ENCODE measurements around the gene NLK.
"Not testable (repeated sequence)": the region's sequence is repeated elsewhere in the genome, so short reads cannot be mapped to it uniquely, and the experiment has no call there.

The NLK gene

DNA sequence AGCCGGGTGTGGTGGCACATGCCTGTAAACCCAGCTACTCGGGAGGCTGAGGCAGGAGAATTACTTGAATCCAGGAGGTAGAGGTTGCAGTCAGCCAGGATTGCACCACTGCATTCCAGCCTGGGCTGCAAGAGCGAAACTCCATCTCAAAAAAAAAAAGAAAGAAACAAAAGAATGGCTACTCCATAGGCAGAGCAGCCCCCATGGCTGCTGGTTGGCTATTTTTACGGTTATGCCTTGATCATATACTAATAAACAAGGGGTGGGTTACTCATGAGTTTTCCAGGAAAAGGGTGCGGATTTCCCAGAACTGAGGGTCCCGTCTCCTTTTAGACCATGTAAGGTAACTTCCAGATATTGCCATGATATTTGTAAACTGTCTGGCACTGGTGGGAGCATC lies 200.3 kb downstream of the NLK start:
- Histone ChIP-seq H3K4me3 (ENCODE audit: insufficient read depth, low read depth, low read length) (no peak overlapping the region), H3K9me3 (ENCODE audit: control insufficient read depth, low read length) (no peaks in the 10 kb centered on the region), H3K27me3 (ENCODE audit: control insufficient read depth, insufficient read depth, low read length, poor library complexity, severe bottlenecking) (no peaks in the 10 kb centered on the region), H3K27ac (ENCODE audit: insufficient read depth, low read depth, low read length, poor library complexity, severe bottlenecking) (no peak overlapping the region), H3K4me1 (ENCODE audit: control insufficient read depth, insufficient read depth, low read length) (no peaks in the 10 kb centered on the region), H3K36me3 (ENCODE audit: control insufficient read depth, insufficient read depth, low read length) (no peaks in the 10 kb centered on the region)
- 93 to 95% methylated on average over 6 of the region's 6 CpGs for WGBS, 2 experiments

DNA sequence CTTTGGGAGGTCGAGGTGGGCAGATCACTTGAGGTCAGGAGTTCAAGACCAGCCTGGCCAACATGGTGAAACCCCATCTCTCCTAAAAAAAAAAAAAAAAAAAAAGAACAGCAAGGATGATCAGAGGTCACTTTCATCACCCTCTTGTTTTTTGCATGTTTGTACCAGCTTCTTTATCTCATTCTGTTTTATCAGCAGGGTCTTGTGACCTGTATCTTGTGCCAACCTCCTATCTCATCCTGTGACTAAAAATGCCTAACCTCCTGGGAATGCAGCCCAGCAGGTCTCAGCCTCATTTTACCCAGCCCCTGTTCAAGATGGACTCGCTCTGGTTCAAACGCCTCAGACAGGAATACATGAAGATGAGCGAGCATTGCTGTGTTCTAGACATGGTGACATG lies 200.8 kb downstream of the NLK start:
- not testable (repeated sequence) for H3K27me3 ChIP-seq (ENCODE audit: control insufficient read depth, insufficient read depth, low read length, poor library complexity, severe bottlenecking); H3K4me1 ChIP-seq (ENCODE audit: control insufficient read depth, insufficient read depth, low read length); H3K4me3 ChIP-seq (ENCODE audit: insufficient read depth, low read depth, low read length); H3K27ac ChIP-seq (ENCODE audit: insufficient read depth, low read depth, low read length, poor library complexity, severe bottlenecking); H3K9me3 ChIP-seq (ENCODE audit: control insufficient read depth, low read length); H3K36me3 ChIP-seq (ENCODE audit: control insufficient read depth, insufficient read depth, low read length)
- WGBS, 2 experiments = 96% methylated on average over 4 of the region's 4 CpGs

DNA sequence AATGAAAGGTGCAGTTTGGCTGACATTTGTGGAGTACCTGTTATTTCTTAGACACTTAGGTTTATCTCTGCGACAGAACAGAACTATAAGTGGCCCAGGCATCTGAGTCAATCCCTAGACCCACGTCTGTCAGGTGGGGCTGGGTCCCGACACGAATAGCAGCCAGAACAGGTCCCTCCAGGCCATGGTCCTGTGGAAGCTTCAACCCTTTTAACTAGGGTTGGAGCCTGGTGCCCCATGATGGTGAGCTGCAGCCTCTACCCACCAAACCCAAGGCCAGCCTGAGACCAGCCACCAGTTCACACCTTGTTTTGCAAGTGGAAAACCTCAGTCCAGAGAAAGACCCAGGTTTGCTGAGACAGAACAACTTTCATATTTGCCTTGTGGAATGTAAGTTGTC lies 202.0 kb downstream of the NLK start:
- 93 to 97% methylated on average over 4 of the region's 4 CpGs for WGBS, 2 experiments
- Histone ChIP-seq H3K4me3 (ENCODE audit: insufficient read depth, low read depth, low read length) (no peak overlapping the region), H3K4me1 (ENCODE audit: control insufficient read depth, insufficient read depth, low read length) (no peaks in the 10 kb centered on the region), H3K9me3 (ENCODE audit: control insufficient read depth, low read length) (no peaks in the 10 kb centered on the region), H3K36me3 (ENCODE audit: control insufficient read depth, insufficient read depth, low read length) (no peaks in the 10 kb centered on the region), H3K27me3 (ENCODE audit: control insufficient read depth, insufficient read depth, low read length, poor library complexity, severe bottlenecking) (no peaks in the 10 kb centered on the region), H3K27ac (ENCODE audit: insufficient read depth, low read depth, low read length, poor library complexity, severe bottlenecking) (no peak overlapping the region)

Measured in ectodermal cell (in vitro differentiated cells).